HEK293 (cell line): Measurements from ENCODE around the gene STEAP1.
"Not testable (repeated sequence)": the region's sequence is repeated elsewhere in the genome, so short reads cannot be mapped to it uniquely, and the experiment has no call there.

Experiments used
- CTCF ChIA-PET: fragments of 350-600 bp; formaldehyde crosslinking; extraction: SDS; loops from one replicate; lab custom pipeline; 2021; ENCODE audit warnings: antibody characterized with exemption; lab: Yijun Ruan, JAX
- POLR2A ChIA-PET: fragments of 300-600 bp; formaldehyde crosslinking; extraction: SDS; loops from one replicate; lab custom pipeline; 2020; ENCODE audit warnings: antibody characterized with exemption, inconsistent platforms; lab: Yijun Ruan, JAX
- H3K27ac ChIP-seq: fragments of 200-500 bp; sonication (Bioruptor generic); 2 replicates; pipeline ENCODE4 v1.5.1; 2014; ENCODE audit warnings: low read depth, low read length, control low read depth, inconsistent platforms; ENCODE audit errors: extremely low read depth
- H3K36me3 ChIP-seq, 2 experiments: fragments of 200-500 bp in 1 of 2; sonication (Bioruptor generic) in 1 of 2; 1 replicate in 1 of 2; 2 replicates in 1 of 2; pipeline ENCODE4 v1.5.1; 2014 to 2017; ENCODE audit warnings: inconsistent platforms in 2 of 2, low read length in 2 of 2; ENCODE audit not compliant: control insufficient read depth in 2 of 2, insufficient read depth in 1 of 2
- H3K4me1 ChIP-seq: fragments of 200-500 bp; sonication (Bioruptor generic); 2 replicates; pipeline ENCODE4 v1.5.1; 2014; ENCODE audit warnings: mild to moderate bottlenecking, low read length, inconsistent platforms; ENCODE audit not compliant: control insufficient read depth, insufficient read depth
- H3K4me3 ChIP-seq: 2 replicates; pipeline ENCODE4 v1.5.1; 2011; ENCODE audit warnings: low read depth, mild to moderate bottlenecking, control low read depth, low read length, moderate library complexity
- H3K9me3 ChIP-seq: fragments of 200-500 bp; sonication (Bioruptor generic); 2 replicates; pipeline ENCODE4 v1.5.1; 2014; ENCODE audit warnings: low read depth, low read length, inconsistent platforms; ENCODE audit not compliant: control insufficient read depth, insufficient read depth
- BCL11B ChIP-seq: fragments of 450-650 bp; formaldehyde crosslinking; IDR thresholded peaks from 2 replicates; pipeline ENCODE4 v1.5.1; 2016; ENCODE audit warnings: low read depth, missing biosample characterization, missing genetic modification characterization
- HOXA7 ChIP-seq: sonication (generic); formaldehyde crosslinking; IDR thresholded peaks from 2 replicates; pipeline ENCODE4 v1.8.1; 2022; ENCODE audit warnings: missing genetic modification reagents, borderline replicate concordance
- SP2 ChIP-seq: fragments of 450-650 bp; formaldehyde crosslinking; IDR thresholded peaks from 2 replicates; pipeline ENCODE4 v1.5.1; 2016; ENCODE audit warnings: missing biosample characterization, missing genetic modification characterization
- ZEB2 ChIP-seq: fragments of 450-650 bp; formaldehyde crosslinking; IDR thresholded peaks from 2 replicates; pipeline ENCODE4 v1.5.1; 2016; ENCODE audit warnings: missing biosample characterization, missing genetic modification characterization
- ZFP69B ChIP-seq: fragments of 450-650 bp; formaldehyde crosslinking; IDR thresholded peaks from 2 replicates; pipeline ENCODE4 v1.5.1; 2016; ENCODE audit warnings: missing biosample characterization, missing genetic modification characterization
- ZNF10 ChIP-seq: fragments of 450-650 bp; formaldehyde crosslinking; IDR thresholded peaks from 2 replicates; pipeline ENCODE4 v1.5.1; 2017; ENCODE audit warnings: missing biosample characterization, missing genetic modification characterization
- ZNF132 ChIP-seq: fragments of 450-650 bp; formaldehyde crosslinking; IDR thresholded peaks from 2 replicates; pipeline ENCODE4 v1.5.1; 2017; ENCODE audit warnings: missing biosample characterization, missing genetic modification characterization, borderline replicate concordance
- ZNF266 ChIP-seq: fragments of 450-650 bp; formaldehyde crosslinking; IDR thresholded peaks from 2 replicates; pipeline ENCODE4 v1.5.1; 2016; ENCODE audit warnings: missing biosample characterization, missing genetic modification characterization, low read depth
- ZNF48 ChIP-seq: fragments of 450-650 bp; formaldehyde crosslinking; IDR thresholded peaks from 2 replicates; pipeline ENCODE4 v1.5.1; 2016; ENCODE audit warnings: missing biosample characterization, missing genetic modification characterization
- ZNF660 ChIP-seq: fragments of 450-650 bp; IDR thresholded peaks from 2 replicates; pipeline ENCODE4 v1.5.1; 2018; ENCODE audit warnings: missing biosample characterization, mild to moderate bottlenecking, missing genetic modification characterization
- TF ChIP-seq, protein P1 (sequence below): fragments of 450-650 bp; formaldehyde crosslinking; conservative IDR thresholded peaks from 2 replicates; pipeline ENCODE4 v1.5.1; 2016; ENCODE audit warnings: low read depth, missing biosample characterization, missing genetic modification characterization
- TF ChIP-seq, protein P2 (sequence below): fragments of 450-650 bp; formaldehyde crosslinking; IDR thresholded peaks from 2 replicates; pipeline ENCODE4 v1.5.1; 2016; ENCODE audit warnings: missing biosample characterization, missing genetic modification characterization
- TF ChIP-seq, protein P3 (sequence below): fragments of 450-650 bp; formaldehyde crosslinking; IDR thresholded peaks from 2 replicates; pipeline ENCODE4 v1.5.1; 2017; ENCODE audit warnings: missing biosample characterization, missing genetic modification characterization

Gene STEAP1

DNA sequence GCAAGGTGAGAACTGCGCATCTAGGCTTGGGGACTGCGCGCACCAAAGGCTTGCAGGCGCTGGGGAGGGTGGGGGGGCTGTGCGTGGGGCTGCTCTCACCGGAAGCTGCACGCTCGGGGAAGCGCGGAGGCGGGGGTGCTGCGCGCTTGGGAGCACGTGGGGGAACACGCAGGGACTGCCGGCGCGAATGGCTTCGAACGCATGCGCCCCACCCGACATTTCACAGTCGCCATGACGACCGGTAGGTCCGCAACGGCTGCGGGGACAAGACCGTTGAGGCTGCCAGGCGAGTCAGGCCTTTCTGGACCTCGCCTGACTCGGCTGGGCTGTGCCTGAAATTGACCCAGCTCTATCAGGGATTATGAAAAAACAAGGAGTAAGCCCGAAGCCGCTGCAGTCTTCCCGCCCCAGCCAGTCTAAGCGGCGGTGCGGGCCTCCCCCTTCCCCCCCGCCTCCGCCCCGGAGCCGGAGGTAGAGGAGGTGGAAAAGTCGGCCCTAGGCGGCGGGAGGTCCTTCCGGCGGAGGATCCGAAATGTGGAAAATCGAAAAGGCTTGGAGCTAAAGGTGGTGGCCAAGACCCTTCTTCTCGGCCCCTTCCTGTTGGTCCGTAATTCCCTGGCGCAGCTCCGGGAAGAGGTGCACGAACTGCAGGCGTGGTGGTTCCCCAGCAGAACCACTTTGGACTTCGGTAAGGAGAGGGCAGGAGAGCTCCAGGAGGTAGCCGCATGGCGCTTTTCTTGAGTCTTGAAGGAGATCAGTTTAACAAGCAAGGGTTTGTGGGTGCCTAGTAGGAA is 34.9 kb upstream of the STEAP1 start (continued):
- TF ChIP-seq, protein P1, sequence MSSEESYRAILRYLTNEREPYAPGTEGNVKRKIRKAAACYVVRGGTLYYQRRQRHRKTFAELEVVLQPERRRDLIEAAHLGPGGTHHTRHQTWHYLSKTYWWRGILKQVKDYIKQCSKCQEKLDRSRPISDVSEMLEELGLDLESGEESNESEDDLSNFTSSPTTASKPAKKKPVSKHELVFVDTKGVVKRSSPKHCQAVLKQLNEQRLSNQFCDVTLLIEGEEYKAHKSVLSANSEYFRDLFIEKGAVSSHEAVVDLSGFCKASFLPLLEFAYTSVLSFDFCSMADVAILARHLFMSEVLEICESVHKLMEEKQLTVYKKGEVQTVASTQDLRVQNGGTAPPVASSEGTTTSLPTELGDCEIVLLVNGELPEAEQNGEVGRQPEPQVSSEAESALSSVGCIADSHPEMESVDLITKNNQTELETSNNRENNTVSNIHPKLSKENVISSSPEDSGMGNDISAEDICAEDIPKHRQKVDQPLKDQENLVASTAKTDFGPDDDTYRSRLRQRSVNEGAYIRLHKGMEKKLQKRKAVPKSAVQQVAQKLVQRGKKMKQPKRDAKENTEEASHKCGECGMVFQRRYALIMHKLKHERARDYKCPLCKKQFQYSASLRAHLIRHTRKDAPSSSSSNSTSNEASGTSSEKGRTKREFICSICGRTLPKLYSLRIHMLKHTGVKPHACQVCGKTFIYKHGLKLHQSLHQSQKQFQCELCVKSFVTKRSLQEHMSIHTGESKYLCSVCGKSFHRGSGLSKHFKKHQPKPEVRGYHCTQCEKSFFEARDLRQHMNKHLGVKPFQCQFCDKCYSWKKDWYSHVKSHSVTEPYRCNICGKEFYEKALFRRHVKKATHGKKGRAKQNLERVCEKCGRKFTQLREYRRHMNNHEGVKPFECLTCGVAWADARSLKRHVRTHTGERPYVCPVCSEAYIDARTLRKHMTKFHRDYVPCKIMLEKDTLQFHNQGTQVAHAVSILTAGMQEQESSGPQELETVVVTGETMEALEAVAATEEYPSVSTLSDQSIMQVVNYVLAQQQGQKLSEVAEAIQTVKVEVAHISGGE = peak; percentile 25; the same call in 1 of the 2 replicates
- TF ChIP-seq ZFP69B (tag by site-specific recombination) (no peak), BCL11B (tag by site-specific recombination) (no peak), ZNF660 (no peak), ZNF266 (tag by site-specific recombination) (no peak), ZEB2 (tag by site-specific recombination) (no peak), ZNF48 (tag by site-specific recombination) (no peak), ZNF132 (tag by site-specific recombination) (no peak), HOXA7 (no peak), ZNF10 (tag by site-specific recombination) (no peak), SP2 (tag by site-specific recombination) (peak; percentile 51)
- TF ChIP-seq, protein P2, sequence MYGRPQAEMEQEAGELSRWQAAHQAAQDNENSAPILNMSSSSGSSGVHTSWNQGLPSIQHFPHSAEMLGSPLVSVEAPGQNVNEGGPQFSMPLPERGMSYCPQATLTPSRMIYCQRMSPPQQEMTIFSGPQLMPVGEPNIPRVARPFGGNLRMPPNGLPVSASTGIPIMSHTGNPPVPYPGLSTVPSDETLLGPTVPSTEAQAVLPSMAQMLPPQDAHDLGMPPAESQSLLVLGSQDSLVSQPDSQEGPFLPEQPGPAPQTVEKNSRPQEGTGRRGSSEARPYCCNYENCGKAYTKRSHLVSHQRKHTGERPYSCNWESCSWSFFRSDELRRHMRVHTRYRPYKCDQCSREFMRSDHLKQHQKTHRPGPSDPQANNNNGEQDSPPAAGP (tag by site-specific recombination) = no peak
- TF ChIP-seq, protein P3, sequence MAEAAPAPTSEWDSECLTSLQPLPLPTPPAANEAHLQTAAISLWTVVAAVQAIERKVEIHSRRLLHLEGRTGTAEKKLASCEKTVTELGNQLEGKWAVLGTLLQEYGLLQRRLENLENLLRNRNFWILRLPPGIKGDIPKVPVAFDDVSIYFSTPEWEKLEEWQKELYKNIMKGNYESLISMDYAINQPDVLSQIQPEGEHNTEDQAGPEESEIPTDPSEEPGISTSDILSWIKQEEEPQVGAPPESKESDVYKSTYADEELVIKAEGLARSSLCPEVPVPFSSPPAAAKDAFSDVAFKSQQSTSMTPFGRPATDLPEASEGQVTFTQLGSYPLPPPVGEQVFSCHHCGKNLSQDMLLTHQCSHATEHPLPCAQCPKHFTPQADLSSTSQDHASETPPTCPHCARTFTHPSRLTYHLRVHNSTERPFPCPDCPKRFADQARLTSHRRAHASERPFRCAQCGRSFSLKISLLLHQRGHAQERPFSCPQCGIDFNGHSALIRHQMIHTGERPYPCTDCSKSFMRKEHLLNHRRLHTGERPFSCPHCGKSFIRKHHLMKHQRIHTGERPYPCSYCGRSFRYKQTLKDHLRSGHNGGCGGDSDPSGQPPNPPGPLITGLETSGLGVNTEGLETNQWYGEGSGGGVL = peak; percentile 58; the same call in 1 of the 2 replicates

DNA sequence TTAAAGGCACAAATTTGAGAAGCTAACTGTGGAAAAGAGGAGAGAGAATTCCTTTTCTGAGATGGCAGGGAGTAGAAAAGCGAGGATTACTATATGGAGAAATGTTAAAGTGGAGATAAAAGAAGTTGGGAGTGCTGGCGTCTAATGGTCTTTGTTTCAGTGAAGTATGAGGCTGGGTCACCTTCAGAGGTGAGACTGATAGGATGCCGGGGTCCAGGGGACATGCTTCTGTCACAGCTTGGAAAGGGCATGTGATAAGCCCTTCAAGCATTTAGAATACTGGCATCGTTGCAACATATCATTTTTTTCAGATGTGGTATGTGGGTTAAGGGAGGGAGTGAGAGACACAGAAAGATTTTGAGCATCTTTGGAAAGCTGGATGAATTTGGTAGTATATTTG is 34.1 kb upstream of the STEAP1 start:
- H3K27ac ChIP-seq, POLR2A ChIA-PET, H3K9me3 ChIP-seq, H3K4me1 ChIP-seq, H3K4me3 ChIP-seq, CTCF ChIA-PET, H3K36me3 ChIP-seq: not testable (repeated sequence)

DNA sequence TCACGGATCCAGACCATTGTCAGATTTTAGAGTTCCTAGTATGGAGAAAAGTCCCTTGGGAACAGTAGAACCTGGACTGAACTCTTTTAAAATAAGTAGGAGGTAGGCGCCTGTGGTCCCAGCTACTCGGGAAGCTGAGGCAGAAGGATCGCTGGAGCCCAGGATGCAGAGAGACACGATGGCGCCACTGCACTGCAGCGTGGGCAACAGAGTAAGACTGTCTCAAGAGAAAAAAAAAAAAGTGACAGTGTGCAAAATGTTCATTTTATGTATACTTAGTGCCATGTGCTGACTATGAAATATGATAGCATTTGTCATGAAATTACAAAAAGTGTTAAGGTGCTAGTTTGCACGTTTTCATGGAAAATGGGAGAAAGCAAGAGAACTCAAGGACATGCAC is 22.5 kb upstream of the STEAP1 start:
- H3K4me1 ChIP-seq, H3K9me3 ChIP-seq, H3K4me3 ChIP-seq, CTCF ChIA-PET, H3K36me3 ChIP-seq, POLR2A ChIA-PET, H3K27ac ChIP-seq: not testable (repeated sequence)

DNA sequence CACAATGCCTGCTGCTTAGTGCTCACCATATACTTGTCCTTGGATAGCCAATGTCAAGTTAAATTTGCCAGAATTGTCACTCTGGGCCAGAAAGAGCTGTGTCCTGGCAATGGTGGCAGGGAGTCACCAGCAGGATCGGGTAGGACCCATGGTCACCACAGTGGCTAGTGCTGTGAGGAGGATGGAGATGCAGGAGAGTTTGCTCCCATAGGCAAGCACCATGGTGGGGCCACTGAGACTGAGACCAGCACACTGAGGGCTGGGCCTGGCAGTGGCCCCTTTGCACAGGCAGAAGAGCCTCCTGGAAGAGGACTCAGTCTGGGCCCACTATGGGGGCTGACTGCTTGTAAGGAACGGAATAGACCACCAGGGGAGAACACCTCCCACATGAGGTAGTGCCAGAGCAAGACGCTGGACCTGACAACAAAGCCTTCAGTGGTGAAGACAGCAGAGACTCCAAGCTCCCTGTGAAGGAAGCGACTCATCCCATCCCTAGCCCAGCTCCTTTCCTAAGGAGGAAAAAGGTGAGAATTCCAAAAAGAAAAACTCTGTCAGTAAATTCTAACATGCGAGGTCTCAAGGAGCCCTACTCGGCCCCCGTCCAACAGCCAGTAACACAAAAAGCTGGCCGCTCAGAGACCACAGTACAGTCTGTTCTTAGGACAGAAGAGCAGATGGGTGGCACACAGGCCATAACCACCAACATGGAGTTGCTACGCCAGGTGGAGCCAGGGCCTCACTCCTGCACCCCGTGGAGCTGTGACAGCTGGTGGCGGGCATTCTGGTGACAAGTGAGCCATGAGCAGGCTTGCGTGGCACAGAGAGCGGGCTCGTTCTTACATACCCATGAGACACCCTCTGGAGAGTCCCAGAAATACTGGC is 6.9 kb upstream of the STEAP1 start:
- CTCF ChIA-PET, H3K9me3 ChIP-seq, H3K4me1 ChIP-seq, H3K36me3 ChIP-seq, H3K27ac ChIP-seq, POLR2A ChIA-PET, H3K4me3 ChIP-seq: not testable (repeated sequence)
